GM18502 (cell line): ENCODE results near the gene PCBD1.

ENCODE experiments used
- ATAC-seq: cut with Tn5 transposase; IDR thresholded peaks from one replicate; pipeline ENCODE4 v1.9.1; 2021; ENCODE audit warnings: mild to moderate bottlenecking; ENCODE audit not compliant: unreplicated experiment, poor library complexity

The PCBD1 gene

DNA sequence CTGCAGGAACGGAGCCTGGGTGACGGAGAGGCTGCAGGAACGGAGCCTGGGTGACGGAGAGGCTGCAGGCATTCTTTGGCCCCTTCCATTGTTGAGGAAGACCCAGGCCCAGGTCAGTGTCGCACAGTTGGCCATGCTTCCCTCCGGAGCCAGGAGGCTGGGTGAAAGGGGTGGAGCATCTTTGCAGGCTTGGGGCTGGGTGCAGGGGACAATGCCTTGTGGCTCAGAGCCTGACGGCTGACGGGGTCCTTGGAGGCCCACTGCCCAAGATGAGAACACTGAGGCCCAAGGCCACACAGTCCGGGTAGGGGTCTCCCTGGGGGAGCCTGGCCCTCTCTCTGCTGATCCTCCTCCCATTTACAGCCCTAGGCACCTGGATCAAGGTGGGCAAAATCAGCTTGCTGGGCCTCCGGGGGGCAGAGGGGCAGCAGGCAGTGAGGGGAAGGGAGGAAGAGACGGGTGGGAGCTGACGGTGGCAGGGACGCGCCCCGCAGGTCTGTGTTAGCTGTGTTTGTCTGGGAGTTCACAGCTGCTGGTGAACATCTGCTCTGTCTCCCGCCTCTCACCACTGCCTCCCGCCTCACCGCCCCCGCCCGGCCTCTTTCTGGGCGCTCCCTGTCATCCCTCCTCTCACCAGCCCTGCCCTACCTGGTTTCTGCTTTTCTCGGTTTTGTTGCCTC lies 30.6 kb upstream of the PCBD1 start:
- no peak for ATAC-seq

DNA sequence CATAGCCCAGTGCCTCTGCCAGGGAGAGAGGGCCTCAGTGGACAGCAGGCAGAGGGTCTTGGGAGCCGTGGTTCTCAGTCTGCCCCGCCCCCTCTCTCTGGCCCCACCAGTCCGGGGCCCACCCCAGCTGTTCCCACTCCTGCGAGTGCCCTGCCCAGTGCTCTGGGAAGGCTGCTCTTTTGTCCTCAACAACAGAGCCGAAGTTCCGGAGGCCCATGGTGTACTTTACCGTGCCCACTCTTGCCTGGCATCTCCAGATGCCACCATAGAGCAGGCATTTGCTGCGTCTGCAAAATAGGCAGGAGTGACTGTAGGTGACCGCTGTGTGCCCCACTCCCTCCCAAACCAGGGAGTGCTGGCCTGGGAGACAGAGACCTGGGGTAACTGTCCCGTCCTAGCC lies 29.3 kb upstream of the PCBD1 start:
- no peak for ATAC-seq

DNA sequence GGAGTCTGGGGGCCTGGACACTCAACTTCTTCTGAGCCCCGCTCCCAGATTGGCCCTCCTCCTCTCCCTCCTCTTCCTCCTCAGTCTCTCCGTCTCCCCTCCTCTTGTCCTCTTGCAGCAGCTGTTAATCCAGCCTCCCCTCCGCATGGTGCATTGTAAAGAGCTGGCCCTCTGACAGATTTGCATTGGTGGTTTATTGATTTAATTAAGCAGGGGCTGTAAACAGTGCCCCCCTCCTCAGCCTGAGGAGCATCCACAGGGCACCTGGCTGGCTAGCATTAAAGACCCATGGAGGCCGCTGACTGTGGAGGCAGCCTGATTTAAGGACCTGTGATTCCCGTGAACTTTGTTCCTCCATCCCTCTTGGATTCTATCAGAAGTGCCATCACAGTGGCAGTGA lies 28.9 kb upstream of the PCBD1 start:
- ATAC-seq: no peak

DNA sequence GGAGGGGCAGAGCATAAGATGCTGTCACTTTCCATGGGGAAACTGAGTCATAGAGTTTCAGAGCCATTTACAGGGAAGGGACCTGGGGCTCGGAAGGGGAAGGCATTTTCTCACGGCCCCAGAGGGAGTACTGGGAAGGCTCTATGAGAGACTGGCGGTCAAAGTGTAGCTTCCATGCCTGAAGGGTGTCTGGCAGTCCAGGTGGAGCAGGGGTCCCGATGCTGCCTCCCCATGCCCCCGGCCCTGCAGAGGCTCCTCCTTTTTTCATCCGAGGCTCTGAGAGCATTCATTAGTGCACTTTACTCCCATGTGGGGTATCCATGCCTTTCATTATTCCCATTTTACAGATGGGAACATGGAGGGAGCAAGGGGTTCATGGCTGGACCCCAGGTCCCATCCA lies 27.9 kb upstream of the PCBD1 start:
- no peak for ATAC-seq

DNA sequence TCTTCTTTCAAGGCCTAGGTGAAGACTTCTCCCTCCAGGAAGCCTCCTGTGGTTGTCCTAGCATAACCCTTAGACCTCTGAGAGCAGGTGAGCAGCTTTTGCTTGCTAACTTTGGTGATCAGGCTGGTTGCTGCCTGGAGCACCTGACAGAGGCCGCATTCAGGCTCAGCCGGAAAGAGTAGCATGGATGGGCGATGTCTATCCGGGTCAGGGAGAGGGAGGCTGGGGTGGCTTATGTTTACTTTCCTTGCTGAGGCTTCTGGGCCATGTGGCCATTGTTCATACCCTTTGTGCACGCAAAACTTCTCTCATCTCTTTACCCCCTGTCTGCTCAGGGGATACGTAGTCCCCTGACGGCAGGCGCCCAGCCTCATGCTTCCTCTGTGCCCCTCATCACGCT lies 27.4 kb upstream of the PCBD1 start:
- ATAC-seq: no peak

DNA sequence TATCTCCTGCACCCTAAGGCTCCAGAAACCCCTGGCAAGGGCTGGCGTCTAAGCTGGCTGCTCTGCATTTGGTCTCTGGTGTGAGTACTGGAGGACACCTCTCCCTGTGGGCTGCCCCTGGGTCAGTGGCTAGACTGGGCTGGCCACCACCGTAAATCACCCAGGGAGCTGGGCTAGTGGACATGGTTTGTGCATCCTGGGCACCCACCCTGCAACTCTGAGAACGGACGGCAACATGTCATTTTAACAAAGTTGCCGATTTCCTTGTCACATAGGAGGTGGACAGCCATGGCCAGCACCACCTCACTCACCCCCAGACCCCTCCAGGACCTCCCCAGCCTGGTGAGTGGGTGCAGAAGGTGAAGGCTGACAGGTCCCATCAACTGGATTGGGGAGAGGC lies 26.8 kb upstream of the PCBD1 start:
- ATAC-seq: no peak

DNA sequence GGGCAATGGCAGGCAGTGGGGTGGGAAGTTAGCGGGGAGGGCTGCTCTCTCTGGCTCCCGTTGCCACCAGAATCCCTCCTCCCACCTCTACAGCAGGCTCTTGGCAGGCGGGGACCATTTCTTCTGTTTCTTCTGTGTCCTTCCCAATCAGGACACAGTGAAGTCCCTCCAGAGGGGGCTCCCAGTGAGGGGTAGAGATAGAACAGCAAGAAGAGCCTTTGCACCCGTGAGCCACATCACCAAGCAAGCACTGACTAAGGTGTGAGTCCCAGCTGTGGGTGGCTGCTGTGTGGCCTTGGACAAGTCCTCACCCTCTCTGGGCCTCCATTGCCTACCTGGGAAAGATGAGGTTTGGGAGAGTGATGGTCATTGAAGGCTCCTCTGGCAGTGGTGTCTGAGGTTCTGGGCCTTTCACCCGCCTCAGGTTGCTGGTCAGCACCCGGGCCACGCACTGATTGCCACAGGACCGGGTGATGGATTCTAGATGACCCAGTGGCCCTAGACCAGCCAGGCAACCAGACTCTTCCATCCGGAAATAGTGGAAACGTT lies 26.0 kb upstream of the PCBD1 start:
- no peak for ATAC-seq

DNA sequence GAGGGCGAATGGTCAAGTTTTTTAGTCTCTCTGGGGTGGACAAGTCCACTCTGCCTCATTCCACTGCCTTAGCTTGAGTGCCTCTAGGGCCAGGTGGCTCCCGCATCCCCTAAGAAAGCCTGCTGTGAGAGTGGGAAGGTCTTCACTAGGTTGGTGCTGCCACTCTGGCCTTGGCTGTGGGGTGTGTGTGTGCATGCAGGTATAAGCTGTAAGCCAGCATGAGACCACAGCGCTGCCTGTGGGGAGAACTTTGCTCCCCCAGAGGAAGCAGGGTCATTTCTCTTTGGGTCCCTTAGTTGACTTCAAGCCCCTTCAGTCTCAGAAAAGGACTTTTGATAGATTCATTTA lies 25.5 kb upstream of the PCBD1 start:
- ATAC-seq: no peak

DNA sequence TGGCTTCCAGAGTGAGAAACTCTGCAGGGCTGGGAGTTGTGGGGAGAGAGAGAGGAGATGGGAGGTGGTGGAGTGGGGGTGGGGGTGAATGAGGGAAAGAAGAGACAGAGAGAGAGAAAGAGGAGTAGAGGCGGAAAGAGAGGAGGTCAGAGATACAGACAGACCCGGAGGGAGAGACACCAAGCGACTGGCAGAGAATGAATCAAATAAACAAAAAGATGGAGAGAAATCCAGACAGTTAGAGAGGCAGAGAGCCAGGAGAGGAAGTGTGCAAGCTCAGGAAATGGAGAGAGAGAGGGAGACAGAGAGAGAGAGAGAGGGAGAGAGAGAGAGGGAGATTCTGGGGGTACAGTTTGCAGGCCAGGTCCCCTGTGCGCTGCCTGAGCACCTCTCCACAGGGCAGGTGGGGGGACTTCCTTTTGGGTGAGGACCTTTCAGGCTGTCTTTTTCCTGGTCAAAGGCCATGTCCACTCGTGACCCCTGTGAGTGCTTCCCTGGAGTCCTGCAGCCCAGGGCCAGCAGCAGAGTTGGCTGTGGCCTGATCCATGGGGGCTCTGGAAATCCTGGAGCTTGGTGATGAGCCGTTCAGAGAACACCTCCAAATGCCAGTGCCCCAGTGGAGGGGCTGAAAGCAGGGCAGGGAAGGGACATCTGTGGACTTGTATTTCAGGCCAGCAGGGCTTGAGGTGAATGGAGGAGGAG lies 25.0 kb upstream of the PCBD1 start:
- ATAC-seq: no peak

DNA sequence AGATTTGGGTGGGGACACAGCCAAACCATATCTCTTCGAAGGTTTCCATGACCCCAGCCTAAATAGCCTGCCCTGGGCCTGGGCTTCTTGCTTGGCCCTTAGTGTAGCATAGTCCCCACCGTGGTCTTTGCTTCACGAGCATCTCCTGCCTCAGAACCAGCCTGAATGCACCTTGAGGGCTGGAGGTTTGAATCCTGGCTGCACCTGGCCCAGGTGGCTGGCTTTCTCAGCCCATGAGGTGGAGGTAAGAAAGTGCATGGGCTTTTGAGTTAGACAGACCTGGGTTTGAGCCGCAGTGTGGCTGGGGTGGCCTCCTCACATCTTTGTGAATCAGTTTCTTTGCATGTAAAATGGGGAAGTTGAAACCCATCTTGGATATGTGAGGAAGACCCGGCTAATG lies 24.2 kb upstream of the PCBD1 start:
- ATAC-seq: no peak

DNA sequence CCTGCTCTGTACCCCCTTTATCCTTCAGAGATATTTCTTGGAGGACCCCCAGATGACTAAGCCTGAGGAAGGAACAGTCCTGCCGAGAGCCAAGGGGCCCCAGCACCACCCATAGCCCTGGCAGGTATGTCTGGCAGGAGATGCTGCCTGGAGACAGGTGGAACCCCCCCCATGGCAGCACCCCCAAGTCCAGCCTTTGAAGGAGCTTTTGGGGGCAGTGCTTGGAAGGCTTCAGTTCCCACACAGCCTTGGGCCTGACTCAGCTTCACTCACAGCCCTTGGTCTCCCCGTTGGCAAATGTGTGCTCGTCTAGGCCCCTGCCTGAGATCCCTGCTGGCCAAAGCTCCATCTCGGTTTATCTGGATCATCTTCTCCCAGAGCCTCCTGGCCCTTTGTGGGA lies 23.0 kb upstream of the PCBD1 start:
- ATAC-seq: no peak

DNA sequence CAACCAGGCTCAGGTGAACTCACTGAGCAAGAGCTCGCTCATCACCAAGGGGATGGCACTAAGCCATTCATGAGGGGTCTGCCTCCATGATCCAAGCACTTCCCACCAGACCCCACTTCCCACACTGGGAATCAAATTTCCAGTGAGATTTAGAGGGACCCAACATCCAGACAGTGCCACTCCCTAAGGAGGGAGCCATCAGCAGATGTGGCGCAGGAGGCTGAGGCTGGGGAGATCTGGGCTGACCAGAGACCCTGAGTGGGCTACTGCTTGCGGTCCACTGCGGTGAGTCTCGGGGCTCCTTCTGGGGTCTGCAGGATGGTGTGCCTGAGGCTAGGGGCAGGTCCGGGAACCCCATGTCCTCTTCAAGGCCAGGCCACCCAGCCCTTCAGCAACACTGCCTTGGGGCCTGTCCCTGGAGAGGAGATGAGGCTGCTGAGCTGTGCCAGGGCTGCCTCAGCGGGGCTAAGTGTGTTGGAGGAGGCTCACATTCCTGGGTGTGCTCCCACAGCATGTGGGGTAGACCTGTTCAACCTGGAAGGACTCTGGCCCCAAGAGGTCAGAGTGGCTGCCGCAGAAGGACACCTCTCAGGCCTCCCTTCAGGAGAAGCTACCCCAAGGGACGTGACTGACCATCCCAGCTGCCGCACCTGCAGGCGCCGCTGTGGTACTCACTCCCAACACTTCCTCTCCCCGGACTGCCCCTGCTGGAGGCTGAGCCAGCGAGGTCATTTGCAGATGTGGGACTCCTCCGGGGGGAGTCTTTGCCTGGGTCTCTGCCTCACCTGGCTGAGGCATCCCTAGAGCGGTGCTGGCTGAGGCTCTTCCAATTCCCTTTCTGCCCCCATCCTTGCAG lies 22.3 kb upstream of the PCBD1 start:
- ATAC-seq: no peak

DNA sequence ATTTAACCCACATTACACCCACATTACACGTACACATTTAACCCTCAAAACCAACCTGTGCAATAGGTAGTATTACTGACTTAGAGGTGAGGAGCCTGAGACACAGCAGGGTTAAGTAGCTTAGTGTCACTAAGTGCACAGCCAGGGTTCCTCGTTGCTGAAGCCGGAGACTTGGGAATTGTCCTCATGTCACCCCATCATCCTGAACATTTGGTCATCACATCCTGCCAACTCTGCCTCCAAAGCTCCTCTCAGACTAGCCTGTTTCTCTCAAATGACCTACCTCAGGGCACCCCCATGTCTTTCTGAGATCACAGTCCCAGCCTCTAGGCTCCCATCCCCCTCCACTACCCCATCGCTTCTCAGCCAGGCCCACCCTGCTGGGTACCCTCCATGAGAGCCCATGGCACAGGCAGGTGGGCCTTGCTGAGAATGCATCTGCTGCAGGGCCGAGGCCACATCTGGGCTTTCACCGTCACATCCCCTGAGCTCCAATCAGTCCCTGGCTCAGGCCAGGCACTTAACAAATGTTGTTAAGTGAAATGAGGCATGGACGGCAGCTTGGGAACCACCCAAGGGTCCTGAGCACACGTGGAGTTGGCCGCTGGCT lies 21.1 kb upstream of the PCBD1 start:
- no peak for ATAC-seq

DNA sequence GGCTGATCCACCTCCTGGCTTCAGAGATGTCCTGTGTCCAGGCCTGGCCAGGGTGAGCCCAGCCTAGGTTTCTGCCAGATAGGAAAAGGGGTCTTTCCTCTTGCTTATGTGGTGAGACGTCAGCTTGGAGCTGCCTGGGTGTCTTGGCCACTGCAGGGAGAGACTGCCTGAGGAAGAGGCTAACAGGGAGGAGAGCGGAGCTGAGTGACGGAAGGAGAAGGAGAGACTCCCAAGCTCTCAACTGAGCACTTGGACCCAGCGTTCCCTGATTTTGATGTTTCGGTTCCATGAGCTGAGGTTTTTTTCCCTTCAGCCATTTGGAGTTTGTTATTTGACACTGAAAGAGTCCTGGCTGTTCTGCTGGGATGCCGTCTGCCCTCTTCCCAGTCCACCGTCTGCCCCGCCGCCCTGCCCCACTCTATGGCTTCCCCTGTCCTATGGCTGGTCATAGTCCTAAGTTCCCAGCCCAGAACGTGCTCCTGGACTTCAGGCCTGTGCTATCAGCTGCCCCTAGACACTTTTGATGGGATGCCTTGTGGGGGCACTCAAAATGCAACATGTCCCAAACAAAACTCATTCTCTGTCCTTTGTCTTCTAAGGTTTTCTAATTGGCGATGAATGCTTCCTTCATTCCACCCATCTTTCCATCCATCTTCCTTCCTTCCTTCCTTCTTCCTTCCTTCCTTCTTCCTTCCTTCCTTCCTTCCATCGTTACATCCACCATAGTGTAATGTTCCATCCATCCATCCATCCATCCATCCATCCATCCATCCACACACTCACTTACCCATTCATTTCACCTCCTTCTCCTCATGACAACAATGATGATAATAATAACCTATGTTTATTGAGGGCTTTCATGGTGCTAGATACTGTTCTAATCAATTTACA lies 20.3 kb upstream of the PCBD1 start:
- ATAC-seq: no peak

DNA sequence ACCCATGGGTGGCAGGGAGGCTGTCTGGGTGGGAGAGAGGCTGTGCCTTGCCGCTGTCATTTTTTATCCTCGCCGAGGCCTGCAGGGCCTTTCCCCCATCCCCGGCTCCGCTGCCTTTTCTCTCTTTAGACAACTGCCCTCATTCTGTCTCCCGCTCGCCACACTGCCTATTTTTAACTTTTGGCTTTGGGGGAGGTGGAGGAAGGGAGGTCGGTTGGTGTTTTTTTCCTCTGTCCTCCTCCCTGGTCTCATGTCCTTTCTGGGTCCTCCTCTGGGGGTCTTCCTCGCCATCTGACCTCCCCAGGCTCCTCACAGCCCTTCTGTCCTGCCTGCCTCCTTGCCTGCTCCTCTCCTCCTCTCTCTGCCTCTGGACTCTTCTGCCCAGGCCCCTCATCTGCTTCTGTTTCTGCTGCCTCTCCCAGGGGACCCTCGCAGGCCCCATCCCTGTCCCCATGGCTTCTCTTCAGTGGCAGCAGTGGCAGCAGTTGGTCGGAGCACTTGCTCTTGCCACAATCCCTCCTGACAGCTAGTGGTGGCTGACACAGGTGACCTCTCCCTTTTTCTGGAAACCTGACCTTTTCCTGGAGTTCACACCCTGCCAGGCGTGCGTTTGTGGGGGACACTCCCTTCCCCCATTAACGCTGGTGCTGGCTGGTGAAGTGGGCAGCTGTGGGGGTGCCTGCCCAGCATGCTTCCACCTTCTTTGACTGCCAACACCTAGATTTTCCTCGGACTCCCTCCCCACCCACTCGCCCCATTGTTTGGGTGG lies 19.5 kb upstream of the PCBD1 start:
- no peak for ATAC-seq

DNA sequence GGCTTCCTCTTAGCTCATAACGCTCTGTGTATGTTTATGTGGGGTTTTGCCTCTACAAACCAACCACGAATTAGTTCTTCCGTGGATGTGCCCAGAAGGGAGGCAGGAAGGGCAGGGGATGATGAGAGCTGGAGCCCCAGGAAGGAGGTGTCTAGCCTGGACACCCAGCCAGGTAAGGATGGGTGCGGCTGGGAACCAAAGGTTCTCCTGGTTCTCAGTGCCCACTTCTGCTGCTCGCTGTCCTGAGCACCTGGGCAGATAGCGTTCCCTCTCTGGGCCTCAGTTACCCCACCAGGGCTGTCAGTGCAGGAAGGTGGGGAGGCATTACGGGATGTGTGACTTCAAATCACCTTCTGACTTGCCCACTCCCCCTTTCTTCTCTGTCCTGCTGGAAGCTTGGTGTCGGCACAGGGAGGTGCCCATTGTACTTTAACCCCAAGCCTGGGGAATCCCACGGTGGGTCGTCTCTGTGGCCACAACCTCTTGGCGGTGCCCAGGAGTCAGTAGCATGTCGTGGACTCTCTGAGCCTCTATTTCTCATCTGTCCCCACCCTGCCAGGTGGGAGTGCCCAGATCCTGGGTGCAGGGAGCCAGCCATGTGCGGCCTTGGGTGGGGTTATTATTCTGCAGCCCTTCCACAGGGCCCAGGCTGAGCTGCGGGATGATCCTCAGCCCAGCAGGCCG lies 18.7 kb upstream of the PCBD1 start:
- ATAC-seq: no peak

DNA sequence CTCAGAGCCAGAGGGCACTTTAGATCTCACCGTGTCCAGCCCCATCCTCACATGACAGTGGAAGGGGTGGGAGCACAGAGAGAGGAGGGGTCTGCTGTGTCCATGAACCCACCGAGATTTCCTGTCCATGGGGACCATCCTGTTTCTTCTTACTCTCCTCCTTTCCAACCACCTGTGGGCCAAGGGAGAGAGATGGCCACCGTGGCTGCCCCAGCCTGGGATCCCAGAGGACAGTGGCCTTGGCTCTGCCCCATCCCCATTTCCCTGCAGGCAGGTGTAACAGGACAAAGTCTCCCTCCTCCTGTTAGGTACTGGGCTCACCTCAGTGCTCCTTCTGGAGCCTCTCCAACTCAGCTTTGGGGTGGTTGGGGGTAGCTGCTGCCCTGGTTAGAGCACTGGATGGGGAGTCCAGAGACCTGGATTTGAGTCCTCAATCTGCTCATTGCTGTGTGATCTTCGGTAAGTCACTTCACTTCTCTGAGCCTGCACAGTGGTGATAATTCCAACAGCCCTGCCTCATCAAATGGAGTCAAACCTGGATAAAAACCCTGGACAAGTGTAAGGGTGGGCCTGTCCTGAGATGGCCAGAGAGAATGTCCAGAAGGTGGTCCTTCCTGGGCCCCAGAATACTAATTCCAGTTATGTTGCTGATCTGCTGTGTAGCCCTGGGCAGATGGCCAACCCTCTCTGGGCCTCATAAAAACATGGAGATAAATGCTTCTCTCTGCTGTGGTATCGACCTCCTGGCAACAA lies 17.8 kb upstream of the PCBD1 start:
- ATAC-seq: no peak
